A549 (cell line): Measurements from ENCODE around the gene TEAD4.

Experiments used
- POLR2A ChIP-seq: IDR thresholded peaks from 2 replicates; pipeline ENCODE4 v1.6.1; 2012; ENCODE audit warnings: mild to moderate bottlenecking, low read length
- TF ChIP-seq, protein P1 (sequence below): fragments of >200 bp; sonication (Bioruptor Twin); formaldehyde crosslinking; IDR thresholded peaks from 3 replicates; pipeline ENCODE4 v1.5.1; 2016
- TF ChIP-seq, protein P2 (sequence below): fragments of 200-600 bp; sonication (generic); IDR thresholded peaks from 2 replicates; pipeline ENCODE4 v1.6.1; 2016; ENCODE audit warnings: antibody characterized with exemption, mild to moderate bottlenecking, moderate library complexity

DNA sequence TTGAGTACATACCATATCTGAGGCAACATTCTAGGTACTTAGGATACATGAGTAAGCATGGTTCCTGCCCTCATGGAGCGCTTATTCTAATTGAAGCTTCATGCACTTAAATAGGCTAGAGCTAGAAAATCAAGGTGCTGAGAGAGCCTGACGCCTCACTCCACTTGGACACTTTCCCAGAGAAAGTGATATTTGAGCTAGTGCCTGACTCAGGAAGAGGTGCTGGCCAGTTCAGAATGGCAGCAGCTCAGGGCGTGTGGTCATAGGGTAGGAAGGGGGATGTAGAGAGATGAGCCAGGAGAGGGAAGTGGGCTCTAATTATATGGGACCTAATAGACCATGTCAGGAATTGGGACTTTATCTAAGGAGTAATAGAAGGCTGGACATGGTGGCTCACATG lies 35.2 kb upstream of the TEAD4 start:
- TF ChIP-seq, protein P1, sequence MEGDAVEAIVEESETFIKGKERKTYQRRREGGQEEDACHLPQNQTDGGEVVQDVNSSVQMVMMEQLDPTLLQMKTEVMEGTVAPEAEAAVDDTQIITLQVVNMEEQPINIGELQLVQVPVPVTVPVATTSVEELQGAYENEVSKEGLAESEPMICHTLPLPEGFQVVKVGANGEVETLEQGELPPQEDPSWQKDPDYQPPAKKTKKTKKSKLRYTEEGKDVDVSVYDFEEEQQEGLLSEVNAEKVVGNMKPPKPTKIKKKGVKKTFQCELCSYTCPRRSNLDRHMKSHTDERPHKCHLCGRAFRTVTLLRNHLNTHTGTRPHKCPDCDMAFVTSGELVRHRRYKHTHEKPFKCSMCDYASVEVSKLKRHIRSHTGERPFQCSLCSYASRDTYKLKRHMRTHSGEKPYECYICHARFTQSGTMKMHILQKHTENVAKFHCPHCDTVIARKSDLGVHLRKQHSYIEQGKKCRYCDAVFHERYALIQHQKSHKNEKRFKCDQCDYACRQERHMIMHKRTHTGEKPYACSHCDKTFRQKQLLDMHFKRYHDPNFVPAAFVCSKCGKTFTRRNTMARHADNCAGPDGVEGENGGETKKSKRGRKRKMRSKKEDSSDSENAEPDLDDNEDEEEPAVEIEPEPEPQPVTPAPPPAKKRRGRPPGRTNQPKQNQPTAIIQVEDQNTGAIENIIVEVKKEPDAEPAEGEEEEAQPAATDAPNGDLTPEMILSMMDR = no peak
- no peak for TF ChIP-seq POLR2A
- TF ChIP-seq, protein P2, sequence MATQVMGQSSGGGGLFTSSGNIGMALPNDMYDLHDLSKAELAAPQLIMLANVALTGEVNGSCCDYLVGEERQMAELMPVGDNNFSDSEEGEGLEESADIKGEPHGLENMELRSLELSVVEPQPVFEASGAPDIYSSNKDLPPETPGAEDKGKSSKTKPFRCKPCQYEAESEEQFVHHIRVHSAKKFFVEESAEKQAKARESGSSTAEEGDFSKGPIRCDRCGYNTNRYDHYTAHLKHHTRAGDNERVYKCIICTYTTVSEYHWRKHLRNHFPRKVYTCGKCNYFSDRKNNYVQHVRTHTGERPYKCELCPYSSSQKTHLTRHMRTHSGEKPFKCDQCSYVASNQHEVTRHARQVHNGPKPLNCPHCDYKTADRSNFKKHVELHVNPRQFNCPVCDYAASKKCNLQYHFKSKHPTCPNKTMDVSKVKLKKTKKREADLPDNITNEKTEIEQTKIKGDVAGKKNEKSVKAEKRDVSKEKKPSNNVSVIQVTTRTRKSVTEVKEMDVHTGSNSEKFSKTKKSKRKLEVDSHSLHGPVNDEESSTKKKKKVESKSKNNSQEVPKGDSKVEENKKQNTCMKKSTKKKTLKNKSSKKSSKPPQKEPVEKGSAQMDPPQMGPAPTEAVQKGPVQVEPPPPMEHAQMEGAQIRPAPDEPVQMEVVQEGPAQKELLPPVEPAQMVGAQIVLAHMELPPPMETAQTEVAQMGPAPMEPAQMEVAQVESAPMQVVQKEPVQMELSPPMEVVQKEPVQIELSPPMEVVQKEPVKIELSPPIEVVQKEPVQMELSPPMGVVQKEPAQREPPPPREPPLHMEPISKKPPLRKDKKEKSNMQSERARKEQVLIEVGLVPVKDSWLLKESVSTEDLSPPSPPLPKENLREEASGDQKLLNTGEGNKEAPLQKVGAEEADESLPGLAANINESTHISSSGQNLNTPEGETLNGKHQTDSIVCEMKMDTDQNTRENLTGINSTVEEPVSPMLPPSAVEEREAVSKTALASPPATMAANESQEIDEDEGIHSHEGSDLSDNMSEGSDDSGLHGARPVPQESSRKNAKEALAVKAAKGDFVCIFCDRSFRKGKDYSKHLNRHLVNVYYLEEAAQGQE = no peak
